GOT3 (cell line): ENCODE measurements around the gene MTUS2.

ENCODE experiments used
- DNase-seq: peaks from one replicate; lab custom pipeline; 2025; ENCODE audit warnings: mixed read lengths; lab: John Stamatoyannopoulos, UW

MTUS2 gene

DNA sequence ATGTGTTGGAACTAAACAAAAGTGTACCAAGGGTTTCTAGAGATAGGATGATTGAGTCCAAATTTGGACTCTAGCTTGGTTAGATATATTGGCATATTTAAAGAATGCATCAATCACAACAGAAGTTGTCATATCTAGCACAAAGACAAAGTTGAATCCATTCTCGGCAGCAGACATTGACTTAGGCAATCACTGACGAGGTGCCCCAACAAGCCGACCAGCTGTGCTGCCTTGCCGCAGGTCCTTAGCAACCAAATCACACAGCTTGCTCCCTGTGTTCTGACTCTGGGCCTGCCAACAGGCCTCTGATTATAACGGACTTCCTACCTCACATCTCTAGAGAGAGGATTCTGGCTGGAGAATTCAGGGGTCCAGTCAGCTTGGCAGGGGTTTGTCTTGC is 208.7 kb downstream of the MTUS2 start:
- DNase-seq, result no peak

DNA sequence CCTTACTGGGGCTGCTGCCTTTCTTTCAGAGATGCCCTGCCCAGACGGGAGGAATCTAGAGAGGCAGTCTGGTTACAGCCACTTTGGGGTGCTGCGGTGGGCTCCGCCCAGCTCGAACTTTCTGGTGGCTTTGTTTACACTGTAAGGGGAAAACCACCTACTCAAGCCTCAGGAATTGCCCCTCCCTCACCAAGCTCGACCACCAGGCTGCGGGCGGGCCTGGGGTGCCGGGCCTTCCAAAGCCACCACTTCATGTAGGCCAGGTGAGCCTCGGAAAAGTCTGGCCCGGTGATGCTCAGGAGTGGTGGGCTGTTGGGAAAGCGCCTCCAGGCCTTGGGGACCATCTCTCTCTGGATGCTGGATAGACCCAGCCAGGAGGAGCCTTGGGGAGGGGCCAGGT is 218.6 kb downstream of the MTUS2 start:
- no peak for DNase-seq

DNA sequence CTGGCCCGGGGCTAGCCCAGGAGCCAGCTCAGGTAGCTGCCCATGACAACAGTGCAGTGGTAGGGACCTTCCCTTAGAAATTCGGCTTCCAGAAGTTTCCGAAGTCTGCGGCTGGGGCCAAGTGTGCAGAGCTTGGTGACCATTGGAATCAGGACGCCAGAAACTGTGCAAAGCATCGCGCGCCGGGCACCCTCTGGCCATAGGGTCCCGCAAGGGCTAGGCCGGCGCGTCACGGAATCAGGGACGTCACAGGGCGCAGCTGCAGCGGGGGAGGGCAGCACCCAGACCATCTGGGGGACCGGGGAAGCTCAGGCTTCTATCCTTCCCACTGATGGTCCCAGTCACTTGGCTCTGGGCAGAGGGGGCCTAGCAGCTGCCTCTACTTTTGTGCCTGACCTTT is 219.1 kb downstream of the MTUS2 start:
- no peak for DNase-seq

GRCh38 chr13:29046588-29046987 is 226.4 kb downstream of the MTUS2 start:
- no peak for DNase-seq

GRCh38 chr13:29049524-29049923 is 229.4 kb downstream of the MTUS2 start:
- DNase-seq, result no peak

- no peak for DNase-seq
Measured at GRCh38 chr13:29050719-29051118, 230.6 kb downstream of the MTUS2 start.

- no peak for DNase-seq
Measured at GRCh38 chr13:29059800-29060199, 239.7 kb downstream of the MTUS2 start.

DNA sequence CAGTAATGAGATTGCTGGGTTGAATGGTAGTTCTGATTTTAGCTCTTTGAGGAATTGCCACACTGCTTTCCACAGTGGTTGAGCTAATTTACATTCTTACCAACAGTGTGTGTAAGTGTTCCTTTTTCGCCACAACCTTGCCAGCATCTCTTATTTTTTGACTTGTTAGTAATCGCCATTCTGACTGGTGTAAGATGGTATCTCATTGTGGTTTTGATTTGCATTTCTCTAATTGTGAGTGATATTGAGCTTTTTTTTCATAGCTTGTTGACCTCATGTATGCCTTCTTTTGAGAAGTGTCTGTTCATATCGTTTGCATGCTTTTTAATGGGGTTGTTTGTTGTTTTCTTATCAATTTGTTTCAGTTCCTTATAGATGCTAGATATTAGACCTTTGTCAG is 245.0 kb downstream of the MTUS2 start:
- DNase-seq, result no peak

GRCh38 chr13:29067306-29067945 is 247.3 kb downstream of the MTUS2 start:
- DNase-seq, result no peak

DNA sequence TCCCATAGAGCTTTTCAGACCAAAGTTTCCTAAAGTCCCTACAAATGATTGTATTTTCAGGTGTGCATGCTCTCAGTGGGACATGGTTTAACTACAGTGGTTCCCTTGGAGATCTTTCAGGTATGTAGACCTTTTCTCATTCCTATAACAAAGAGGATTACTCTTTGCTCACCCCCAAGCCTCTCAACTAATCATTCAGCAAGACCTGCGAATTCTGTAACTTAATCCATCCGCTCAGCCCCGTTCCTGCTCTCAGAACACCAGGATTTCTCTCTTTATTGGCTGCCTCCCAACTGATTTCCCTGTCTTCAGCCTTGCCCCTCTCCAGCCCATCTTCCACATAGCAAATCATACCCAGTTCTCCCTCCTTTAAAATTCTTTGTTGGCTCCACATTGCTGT is 253.6 kb downstream of the MTUS2 start:
- DNase-seq, result no peak

DNA sequence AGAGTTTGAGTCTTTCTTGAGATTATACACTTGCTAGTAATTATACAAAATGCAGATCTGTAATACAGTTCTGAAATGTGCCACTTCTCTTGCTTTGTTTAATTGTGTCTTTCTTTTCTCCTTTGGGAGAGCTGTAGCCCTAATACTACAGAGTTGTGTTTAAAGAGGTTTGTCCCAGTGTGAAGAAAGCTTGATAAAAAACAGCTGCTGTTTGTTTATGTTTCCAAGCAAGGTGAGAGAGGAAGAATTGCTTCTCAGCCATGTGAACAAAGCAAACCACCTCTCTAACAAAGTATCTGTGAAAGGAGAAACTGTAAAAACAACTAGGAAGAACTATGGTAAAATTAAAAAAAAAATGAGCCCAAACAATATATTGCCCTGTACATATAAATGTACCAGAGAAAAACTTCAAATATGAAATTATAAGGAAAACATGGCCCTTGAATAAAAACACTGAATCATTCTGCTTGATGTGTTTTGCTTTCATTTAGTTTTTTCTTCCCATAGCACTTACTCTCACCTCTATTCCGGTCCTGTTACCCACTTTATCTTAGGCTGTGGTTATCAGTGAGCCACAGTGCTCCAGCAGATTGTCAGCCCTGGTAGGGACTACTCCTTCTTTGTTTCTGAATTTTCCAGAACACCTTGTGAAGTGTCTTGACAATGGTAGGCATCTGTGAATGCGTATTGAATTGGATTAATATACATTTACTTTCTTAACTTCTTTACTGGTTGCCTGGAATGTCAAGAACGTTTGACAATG is 257.1 kb downstream of the MTUS2 start:
- no peak for DNase-seq

- DNase-seq, result no peak
Measured at GRCh38 chr13:29081036-29081435, 260.9 kb downstream of the MTUS2 start.

DNA sequence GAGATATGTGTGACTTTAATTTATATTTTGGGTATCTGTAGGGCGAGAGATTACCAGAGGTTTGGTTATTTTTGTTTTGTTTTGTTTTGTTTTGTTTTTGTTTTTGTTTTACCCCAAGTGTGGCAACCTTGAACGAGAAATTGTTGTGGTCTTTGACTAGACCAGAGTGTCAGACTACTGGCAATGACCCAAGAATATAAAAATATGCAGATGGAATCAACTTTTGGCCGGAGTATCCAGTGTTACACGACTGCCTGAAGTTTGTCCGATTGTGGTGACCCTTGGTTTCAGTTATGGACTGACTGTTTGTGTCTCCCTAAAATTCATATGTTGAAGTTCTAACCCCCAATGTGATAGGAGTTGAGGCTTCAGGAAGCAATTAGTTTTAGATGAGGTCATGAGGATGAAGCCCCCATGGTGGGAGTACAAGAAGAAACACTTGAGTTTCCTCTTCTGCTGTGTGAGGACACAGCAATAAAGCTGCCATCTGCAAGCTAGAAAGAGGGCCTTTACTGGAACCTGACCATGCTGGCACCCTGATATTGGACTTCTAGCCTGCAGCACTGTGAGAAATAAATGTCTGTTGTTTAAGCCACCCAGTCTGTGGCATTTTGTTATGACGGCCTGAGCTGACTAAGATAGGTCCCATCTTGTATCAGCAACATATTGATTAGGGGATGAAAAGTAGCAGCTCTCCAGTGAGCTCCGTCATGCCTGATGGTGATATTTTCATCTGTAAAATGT is 261.7 kb downstream of the MTUS2 start:
- DNase-seq, result no peak

GRCh38 chr13:29099781-29100406 is 279.8 kb downstream of the MTUS2 start:
- no peak for DNase-seq

GRCh38 chr13:29100758-29101157 is 280.6 kb downstream of the MTUS2 start:
- DNase-seq, result no peak

- DNase-seq, result no peak
Measured at GRCh38 chr13:29101409-29101808, 281.3 kb downstream of the MTUS2 start.

DNA sequence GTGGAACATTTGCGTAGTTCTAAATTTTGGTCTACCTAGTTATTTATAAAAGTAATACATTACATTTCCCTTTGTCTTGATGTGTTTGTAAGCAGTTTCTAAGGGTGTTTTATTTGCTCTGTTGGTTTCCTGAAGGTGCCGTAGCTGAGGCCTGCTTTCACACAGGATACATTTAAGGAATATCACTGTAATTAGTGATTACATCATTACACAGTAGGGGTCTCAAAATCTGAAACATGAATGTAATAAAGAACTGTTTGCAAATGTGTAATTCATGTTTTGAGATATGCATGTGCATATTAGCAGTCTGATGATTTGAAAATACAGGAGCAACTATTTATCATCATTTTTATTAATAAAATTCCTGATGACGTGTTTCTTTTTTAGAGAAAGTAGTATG is 281.8 kb downstream of the MTUS2 start:
- DNase-seq, result no peak

GRCh38 chr13:29103065-29103800 is 283.1 kb downstream of the MTUS2 start:
- no peak for DNase-seq

DNA sequence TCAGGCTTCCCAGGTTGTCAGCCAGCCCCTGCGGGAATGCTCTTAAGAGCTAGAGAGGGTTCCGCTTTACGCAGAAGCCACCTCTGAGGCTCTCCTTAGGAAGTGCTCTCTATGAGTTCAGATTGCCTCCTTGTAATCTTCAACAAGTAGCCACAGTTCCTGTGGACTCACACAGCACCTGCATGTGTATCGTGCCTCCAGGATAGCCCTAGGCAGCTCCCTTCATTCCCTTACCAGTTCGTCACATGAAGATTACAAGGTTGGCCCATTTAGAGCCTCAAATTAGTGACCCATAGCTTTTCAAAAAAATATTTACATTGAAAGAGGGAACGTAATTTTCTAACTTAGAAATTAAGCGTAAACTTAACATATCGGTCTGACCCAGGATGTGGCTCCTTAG is 284.3 kb downstream of the MTUS2 start:
- no peak for DNase-seq

DNA sequence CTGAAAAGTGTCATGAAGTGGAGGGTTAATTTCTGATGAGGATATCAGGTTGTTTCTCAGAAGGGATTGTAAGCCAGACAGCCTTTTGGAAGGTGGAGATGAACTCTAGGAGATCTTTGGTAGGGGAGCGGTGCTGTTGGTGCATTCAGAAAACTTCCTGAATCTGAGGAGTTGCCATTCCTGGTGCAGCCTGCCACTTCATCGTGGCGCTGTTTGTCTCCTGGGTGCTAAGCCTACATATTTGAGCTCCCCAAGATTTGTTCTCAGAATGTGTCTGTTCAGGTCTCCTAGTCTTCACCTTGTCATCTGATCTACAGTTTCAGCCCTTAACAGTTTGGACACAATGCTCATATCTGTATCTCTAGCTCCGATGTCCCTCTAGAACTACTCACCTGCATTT is 285.6 kb downstream of the MTUS2 start:
- no peak for DNase-seq

GRCh38 chr13:29106651-29107050 is 286.5 kb downstream of the MTUS2 start:
- no peak for DNase-seq
